ENCODE data around the gene NELFCD. TPM values are rescaled to one million over a fixed set of nuclear protein-coding genes. Genes with fewer than 3 reads are reported as not detected.
A peak's percentile ranks its signal among the peaks of the same experiment; 100 is the strongest.

The NELFCD gene
- total and polyA plus RNA-seq, 9 of the 15 experiments (the other 6 are each of a cell fraction or from before 2014, with no cell fraction given): 11.7 to 163 (median 96.5) TPM

- TF ChIP-seq POLR2H (tag; IDR thresholded peaks at IDR 0.05; ENCODE audit: low read depth) (0 out of 2 replicates have a peak, but pooled peaks have one; percentile 40), ZKSCAN8 (CRISPR knock-in tag; IDR thresholded peaks at IDR 0.05) (no peak), TFE3 (CRISPR knock-in tag; IDR thresholded peaks at IDR 0.05) (no peak), MED1 (CRISPR knock-in tag; IDR thresholded peaks at IDR 0.05; ENCODE audit: borderline replicate concordance) (no peak), DACH1 (IDR thresholded peaks at IDR 0.05; ENCODE audit: partially characterized antibody) (no peak), L3MBTL2 (IDR thresholded peaks at IDR 0.05) (peak; percentile 12; the same call in 1 of the 2 replicates), E2F6 (IDR thresholded peaks at IDR 0.05; ENCODE audit: borderline replicate concordance in 1 of 2, extremely low read depth in 1 of 2, insufficient read depth in 1 of 2, insufficient read length in 1 of 2, low read depth in 1 of 2, low read length in 1 of 2, poor library complexity in 1 of 2, severe bottlenecking in 1 of 2) (peak in 1 of 2 experiments; percentile 12), TAL1 (IDR thresholded peaks at IDR 0.05) (peak; percentile 61; the same call in 1 of the 2 replicates), GTF2E2 (tag; IDR thresholded peaks at IDR 0.05) (no peak), CEBPG (CRISPR knock-in tag; IDR thresholded peaks at IDR 0.05) (no peak), CEBPG (tag; conservative IDR thresholded peaks at IDR 0.05 in 1 of 2, IDR thresholded peaks at IDR 0.05 in 1 of 2) (no peak), MCM7 (IDR thresholded peaks at IDR 0.05) (no peak)
- TF ChIP-seq, protein P1, sequence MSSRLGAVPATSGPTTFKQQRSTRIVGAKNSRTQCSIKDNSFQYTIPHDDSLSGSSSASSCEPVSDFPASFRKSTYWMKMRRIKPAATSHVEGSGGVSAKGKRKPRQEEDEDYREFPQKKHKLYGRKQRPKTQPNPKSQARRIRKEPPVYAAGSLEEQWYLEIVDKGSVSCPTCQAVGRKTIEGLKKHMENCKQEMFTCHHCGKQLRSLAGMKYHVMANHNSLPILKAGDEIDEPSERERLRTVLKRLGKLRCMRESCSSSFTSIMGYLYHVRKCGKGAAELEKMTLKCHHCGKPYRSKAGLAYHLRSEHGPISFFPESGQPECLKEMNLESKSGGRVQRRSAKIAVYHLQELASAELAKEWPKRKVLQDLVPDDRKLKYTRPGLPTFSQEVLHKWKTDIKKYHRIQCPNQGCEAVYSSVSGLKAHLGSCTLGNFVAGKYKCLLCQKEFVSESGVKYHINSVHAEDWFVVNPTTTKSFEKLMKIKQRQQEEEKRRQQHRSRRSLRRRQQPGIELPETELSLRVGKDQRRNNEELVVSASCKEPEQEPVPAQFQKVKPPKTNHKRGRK (tag; IDR thresholded peaks at IDR 0.05): no peak
These were observed 30.2 kb downstream of the NELFCD start (continued) for GRCh38 chr20:59010995-59011873.
